ENCODE measurements around the gene RPS21.

The RPS21 gene

GRCh38 chr20:62400021-62400420 is 13.1 kb downstream of the RPS21 start:
- no peak for DNase-seq (ENCODE audit: low read depth in 1 of 2, low spot score in 1 of 2)
- Histone ChIP-seq H3K27ac (replicated peaks) (no peak overlapping the region), H3K4me3 (replicated peaks; ENCODE audit: insufficient read depth, low read length) (no peak overlapping the region), H3K27me3 (ENCODE audit: insufficient read depth, poor library complexity, severe bottlenecking) (no peaks in the 10 kb centered on the region)
- TF ChIP-seq, protein P1, sequence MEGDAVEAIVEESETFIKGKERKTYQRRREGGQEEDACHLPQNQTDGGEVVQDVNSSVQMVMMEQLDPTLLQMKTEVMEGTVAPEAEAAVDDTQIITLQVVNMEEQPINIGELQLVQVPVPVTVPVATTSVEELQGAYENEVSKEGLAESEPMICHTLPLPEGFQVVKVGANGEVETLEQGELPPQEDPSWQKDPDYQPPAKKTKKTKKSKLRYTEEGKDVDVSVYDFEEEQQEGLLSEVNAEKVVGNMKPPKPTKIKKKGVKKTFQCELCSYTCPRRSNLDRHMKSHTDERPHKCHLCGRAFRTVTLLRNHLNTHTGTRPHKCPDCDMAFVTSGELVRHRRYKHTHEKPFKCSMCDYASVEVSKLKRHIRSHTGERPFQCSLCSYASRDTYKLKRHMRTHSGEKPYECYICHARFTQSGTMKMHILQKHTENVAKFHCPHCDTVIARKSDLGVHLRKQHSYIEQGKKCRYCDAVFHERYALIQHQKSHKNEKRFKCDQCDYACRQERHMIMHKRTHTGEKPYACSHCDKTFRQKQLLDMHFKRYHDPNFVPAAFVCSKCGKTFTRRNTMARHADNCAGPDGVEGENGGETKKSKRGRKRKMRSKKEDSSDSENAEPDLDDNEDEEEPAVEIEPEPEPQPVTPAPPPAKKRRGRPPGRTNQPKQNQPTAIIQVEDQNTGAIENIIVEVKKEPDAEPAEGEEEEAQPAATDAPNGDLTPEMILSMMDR (IDR thresholded peaks at IDR 0.05; ENCODE audit: insufficient read depth, low read length) = no peak
- TF ChIP-seq GABPA (IDR thresholded peaks at IDR 0.05; ENCODE audit: low read depth) (no peak), SPI1 (IDR thresholded peaks at IDR 0.05; ENCODE audit: borderline replicate concordance, low read depth) (no peak), POLR2AphosphoS5 (IDR thresholded peaks at IDR 0.05; ENCODE audit: low read depth) (no peak)
- TF ChIP-seq, protein P2, sequence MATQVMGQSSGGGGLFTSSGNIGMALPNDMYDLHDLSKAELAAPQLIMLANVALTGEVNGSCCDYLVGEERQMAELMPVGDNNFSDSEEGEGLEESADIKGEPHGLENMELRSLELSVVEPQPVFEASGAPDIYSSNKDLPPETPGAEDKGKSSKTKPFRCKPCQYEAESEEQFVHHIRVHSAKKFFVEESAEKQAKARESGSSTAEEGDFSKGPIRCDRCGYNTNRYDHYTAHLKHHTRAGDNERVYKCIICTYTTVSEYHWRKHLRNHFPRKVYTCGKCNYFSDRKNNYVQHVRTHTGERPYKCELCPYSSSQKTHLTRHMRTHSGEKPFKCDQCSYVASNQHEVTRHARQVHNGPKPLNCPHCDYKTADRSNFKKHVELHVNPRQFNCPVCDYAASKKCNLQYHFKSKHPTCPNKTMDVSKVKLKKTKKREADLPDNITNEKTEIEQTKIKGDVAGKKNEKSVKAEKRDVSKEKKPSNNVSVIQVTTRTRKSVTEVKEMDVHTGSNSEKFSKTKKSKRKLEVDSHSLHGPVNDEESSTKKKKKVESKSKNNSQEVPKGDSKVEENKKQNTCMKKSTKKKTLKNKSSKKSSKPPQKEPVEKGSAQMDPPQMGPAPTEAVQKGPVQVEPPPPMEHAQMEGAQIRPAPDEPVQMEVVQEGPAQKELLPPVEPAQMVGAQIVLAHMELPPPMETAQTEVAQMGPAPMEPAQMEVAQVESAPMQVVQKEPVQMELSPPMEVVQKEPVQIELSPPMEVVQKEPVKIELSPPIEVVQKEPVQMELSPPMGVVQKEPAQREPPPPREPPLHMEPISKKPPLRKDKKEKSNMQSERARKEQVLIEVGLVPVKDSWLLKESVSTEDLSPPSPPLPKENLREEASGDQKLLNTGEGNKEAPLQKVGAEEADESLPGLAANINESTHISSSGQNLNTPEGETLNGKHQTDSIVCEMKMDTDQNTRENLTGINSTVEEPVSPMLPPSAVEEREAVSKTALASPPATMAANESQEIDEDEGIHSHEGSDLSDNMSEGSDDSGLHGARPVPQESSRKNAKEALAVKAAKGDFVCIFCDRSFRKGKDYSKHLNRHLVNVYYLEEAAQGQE (IDR thresholded peaks at IDR 0.05; ENCODE audit: insufficient replicate concordance, low read depth) = no peak

GRCh38 chr20:62400541-62400940 is 13.6 kb downstream of the RPS21 start:
- TF ChIP-seq POLR2AphosphoS5 (IDR thresholded peaks at IDR 0.05; ENCODE audit: low read depth) (no peak), GABPA (IDR thresholded peaks at IDR 0.05; ENCODE audit: low read depth) (no peak), SPI1 (IDR thresholded peaks at IDR 0.05; ENCODE audit: borderline replicate concordance, low read depth) (no peak)
- TF ChIP-seq, protein P1 (IDR thresholded peaks at IDR 0.05; ENCODE audit: insufficient read depth, low read length) = no peak
- TF ChIP-seq, protein P2 (IDR thresholded peaks at IDR 0.05; ENCODE audit: insufficient replicate concordance, low read depth) = no peak
- DNase-seq (ENCODE audit: low read depth in 1 of 2, low spot score in 1 of 2) = no peak
- H3K27me3 ChIP-seq (ENCODE audit: insufficient read depth, poor library complexity, severe bottlenecking) = no peaks in the 10 kb centered on the region
- no peak overlapping the region for H3K4me3 ChIP-seq (replicated peaks; ENCODE audit: insufficient read depth, low read length)
- H3K27ac ChIP-seq (replicated peaks) = no peak overlapping the region

DNA sequence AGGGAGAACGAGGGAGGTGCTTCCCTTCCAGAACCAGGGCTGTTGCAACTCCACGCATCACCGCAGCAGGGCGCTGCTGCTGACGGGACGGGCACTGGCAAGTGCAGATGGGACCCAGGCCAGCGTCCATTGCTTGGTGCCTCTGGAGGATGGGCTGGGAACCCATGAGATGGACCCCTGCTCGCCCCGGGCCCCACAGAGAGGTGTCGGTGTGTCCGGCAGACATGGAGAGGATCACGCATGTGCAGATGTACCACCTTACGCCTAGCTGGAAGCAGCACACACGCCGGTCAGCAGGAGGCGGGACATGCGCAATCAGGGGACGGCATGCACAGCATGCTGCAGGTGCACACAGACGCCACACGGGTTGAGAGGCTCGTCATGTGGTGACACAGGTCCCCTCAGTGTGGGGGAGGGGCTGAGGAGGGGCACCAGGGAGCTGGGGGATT is 14.5 kb downstream of the RPS21 start:
- TF ChIP-seq, protein P2 (IDR thresholded peaks at IDR 0.05; ENCODE audit: insufficient replicate concordance, low read depth) = no peak
- no peak for TF ChIP-seq SPI1 (IDR thresholded peaks at IDR 0.05; ENCODE audit: borderline replicate concordance, low read depth)
- TF ChIP-seq GABPA (IDR thresholded peaks at IDR 0.05; ENCODE audit: low read depth) = no peak
- TF ChIP-seq, protein P1 (IDR thresholded peaks at IDR 0.05; ENCODE audit: insufficient read depth, low read length) = no peak
- no peak for TF ChIP-seq POLR2AphosphoS5 (IDR thresholded peaks at IDR 0.05; ENCODE audit: low read depth)
- DNase-seq (ENCODE audit: low read depth in 1 of 2, low spot score in 1 of 2) = no peak
- Histone ChIP-seq H3K27ac (replicated peaks) (no peak overlapping the region), H3K4me3 (replicated peaks; ENCODE audit: insufficient read depth, low read length) (no peak overlapping the region), H3K27me3 (ENCODE audit: insufficient read depth, poor library complexity, severe bottlenecking) (no peaks in the 10 kb centered on the region)
